ENCODE results near the gene ERC2.

Gene ERC2

DNA sequence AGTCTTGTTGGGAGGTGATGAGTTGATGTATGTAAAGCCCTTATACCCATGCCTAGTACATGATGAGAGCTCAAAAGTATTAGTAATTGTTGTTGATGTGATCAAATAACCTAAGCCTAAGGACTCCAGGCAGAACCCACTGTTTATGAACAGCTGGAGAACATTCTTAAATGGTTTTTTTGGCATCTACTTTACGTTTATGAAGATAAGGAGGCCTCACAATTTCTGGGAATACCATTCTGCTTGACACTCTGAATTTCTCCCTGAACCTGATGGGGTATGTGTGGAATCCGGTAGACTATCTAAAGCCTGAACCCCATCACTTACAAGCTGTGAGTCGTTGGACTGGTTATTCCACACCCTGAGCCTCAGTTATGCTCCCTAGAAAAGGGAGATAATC lies 736.5 kb downstream of the ERC2 start:
- TF ChIP-seq, protein P1, sequence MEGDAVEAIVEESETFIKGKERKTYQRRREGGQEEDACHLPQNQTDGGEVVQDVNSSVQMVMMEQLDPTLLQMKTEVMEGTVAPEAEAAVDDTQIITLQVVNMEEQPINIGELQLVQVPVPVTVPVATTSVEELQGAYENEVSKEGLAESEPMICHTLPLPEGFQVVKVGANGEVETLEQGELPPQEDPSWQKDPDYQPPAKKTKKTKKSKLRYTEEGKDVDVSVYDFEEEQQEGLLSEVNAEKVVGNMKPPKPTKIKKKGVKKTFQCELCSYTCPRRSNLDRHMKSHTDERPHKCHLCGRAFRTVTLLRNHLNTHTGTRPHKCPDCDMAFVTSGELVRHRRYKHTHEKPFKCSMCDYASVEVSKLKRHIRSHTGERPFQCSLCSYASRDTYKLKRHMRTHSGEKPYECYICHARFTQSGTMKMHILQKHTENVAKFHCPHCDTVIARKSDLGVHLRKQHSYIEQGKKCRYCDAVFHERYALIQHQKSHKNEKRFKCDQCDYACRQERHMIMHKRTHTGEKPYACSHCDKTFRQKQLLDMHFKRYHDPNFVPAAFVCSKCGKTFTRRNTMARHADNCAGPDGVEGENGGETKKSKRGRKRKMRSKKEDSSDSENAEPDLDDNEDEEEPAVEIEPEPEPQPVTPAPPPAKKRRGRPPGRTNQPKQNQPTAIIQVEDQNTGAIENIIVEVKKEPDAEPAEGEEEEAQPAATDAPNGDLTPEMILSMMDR (IDR thresholded peaks at IDR 0.05; ENCODE audit: low read depth, low read length): no peak
- H3K4me3 ChIP-seq (ENCODE audit: low read depth, low read length): no peak overlapping the region
- no peaks in the 10 kb centered on the region for H3K4me1 ChIP-seq
- no peaks in the 10 kb centered on the region for H3K9me3 ChIP-seq
- H3K27me3 ChIP-seq: no peaks in the 10 kb centered on the region
- no peak for DNase-seq
- no peaks in the 10 kb centered on the region for H3K36me3 ChIP-seq

DNA sequence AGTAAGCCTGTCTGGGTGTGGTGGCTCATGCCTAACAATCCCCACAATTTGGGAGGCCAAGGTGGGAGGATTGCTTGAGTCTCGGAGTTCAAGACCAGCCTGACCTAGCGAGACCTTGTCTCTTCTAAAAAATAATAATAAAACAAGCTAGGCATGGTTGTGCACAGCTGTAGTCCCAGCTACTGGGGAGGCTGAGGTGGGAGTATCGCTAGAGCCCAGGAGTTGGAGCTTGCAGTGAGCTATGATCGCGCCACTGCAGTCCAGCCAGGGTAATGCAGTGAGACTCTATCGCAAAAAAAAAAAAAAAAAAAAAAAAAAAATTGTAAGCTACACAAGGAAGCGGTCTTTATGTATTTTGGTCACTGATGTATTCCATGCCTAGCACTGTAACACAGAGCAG lies 738.7 kb downstream of the ERC2 start:
- Histone ChIP-seq H3K4me3 (ENCODE audit: low read depth, low read length) (no peak overlapping the region), H3K27me3 (no peaks in the 10 kb centered on the region), H3K4me1 (no peaks in the 10 kb centered on the region), H3K36me3 (no peaks in the 10 kb centered on the region), H3K9me3 (no peaks in the 10 kb centered on the region)
- no peak for DNase-seq
- TF ChIP-seq, protein P1 (IDR thresholded peaks at IDR 0.05; ENCODE audit: low read depth, low read length): no peak

DNA sequence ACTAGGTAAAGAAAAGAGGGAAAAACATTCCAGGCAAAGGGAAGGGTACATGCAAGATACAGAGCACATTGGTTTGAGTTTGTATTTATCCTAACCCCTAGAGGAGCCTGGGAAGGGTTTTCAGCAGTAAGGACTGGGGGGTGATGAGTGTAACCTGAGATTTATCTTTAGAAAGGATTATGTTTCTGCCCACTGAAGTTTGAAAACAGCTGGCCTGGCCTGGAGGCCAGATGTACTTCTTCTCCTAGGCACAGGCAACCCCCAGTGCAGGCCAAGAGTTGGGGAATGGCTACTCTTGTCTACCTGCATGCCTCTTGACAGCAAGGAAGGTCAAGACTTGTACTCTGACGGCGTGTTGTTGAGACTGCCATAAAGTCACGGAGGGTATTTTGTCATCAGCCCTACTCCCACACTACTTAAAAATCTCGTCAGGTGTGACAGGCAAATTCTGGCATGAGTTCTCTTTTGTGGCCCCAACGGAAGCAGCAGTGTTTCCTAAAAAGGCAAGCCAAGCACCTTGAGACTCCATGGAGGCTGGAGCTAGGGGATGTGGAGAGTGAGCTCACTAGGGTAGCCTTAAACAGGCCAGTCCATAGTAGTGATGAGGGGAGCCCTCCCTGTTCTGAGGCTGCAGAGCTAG lies 739.7 kb downstream of the ERC2 start:
- Histone ChIP-seq H3K4me1 (no peaks in the 10 kb centered on the region), H3K27me3 (no peaks in the 10 kb centered on the region), H3K9me3 (no peaks in the 10 kb centered on the region), H3K36me3 (no peaks in the 10 kb centered on the region), H3K4me3 (ENCODE audit: low read depth, low read length) (no peak overlapping the region)
- no peak for DNase-seq
- TF ChIP-seq, protein P1 (IDR thresholded peaks at IDR 0.05; ENCODE audit: low read depth, low read length): no peak

DNA sequence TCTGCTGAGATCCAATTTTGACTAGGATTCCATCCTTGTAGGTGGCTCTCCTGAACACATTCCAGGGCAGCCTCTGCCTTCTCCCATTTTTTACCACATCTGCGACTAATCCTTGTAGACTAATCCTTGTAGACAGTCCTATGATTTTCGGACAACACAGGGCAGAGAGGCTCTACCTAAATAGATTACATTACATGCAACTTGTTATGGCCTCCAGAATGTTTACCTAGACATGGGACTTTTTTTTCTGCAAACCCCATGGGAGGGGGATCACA lies 741.8 kb downstream of the ERC2 start:
- Histone ChIP-seq H3K4me1 (no peaks in the 10 kb centered on the region), H3K36me3 (no peaks in the 10 kb centered on the region), H3K27me3 (no peaks in the 10 kb centered on the region), H3K4me3 (ENCODE audit: low read depth, low read length) (no peak overlapping the region), H3K9me3 (no peaks in the 10 kb centered on the region)
- TF ChIP-seq, protein P1 (IDR thresholded peaks at IDR 0.05; ENCODE audit: low read depth, low read length): no peak
- no peak for DNase-seq

DNA sequence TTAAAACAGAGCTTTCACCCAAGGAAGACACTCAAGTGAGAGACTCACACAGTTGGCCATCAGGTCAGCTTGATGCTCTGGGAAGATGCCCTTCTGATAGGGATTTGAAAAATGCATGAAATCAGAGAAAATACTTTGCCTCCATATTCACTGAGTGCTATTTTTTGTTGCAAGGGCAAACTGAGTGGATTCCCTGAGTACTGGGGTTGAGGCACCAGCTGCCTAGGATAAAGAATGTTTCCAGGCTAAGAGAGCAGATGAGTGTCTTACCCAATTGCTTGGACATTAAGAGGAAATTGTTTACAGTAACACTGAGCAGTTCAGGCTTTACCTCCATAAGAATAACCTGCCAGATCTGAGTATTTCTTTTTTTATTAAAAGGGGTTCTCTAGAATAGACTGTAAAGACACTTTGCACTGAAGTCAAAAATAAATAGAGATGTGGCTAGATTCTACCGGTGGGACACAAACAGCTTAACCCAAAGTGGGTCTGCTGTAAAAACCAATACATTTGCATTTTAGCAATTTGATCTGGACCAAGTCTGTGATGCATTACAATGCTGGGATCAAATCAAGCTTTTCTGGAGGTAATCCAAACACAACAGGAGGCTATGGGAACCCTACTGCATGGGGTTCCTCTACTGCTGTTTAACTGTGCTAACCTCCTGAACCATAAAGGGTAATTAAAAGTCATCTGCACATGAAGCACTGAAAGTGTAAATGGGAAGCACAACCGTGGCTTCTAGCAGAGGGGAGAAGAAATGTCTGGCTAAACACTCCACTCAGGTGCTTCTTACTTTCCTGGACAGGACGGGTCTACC lies 742.4 kb downstream of the ERC2 start:
- H3K4me3 ChIP-seq (ENCODE audit: low read depth, low read length): no peak overlapping the region
- no peaks in the 10 kb centered on the region for H3K4me1 ChIP-seq
- no peaks in the 10 kb centered on the region for H3K9me3 ChIP-seq
- no peaks in the 10 kb centered on the region for H3K27me3 ChIP-seq
- no peak for DNase-seq
- H3K36me3 ChIP-seq: no peaks in the 10 kb centered on the region
- TF ChIP-seq, protein P1 (IDR thresholded peaks at IDR 0.05; ENCODE audit: low read depth, low read length): no peak

DNA sequence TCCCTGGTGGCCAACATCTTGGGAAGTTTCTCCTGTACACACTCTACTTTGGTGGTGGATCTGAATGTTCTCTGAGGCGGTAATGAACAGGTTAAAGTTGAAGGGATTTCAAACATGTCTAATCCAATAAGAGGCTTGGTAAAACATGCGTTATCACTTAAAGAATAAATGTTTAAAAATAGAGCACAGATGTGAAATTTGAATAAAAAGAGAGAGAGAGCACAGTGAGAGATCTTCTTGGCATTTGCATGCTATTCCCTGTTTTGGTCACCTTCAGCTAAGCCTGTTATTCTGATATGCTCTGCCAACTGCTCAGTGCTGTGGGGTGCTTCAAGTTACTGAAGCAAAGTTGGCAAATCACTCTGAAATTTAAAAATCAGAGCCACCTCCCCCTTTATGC lies 743.4 kb downstream of the ERC2 start:
- DNase-seq: no peak
- H3K4me1 ChIP-seq: no peaks in the 10 kb centered on the region
- H3K4me3 ChIP-seq (ENCODE audit: low read depth, low read length): no peak overlapping the region
- H3K27me3 ChIP-seq: no peaks in the 10 kb centered on the region
- TF ChIP-seq, protein P1 (IDR thresholded peaks at IDR 0.05; ENCODE audit: low read depth, low read length): no peak
- no peaks in the 10 kb centered on the region for H3K36me3 ChIP-seq
- no peaks in the 10 kb centered on the region for H3K9me3 ChIP-seq
